Right lobe of liver (tissue), 6 donors: ENCODE measurements around the gene SIKE1. TPM values are rescaled to one million over a fixed set of nuclear protein-coding genes. Genes with fewer than 3 reads are reported as not detected.
A peak's percentile ranks its signal among the peaks of the same experiment; 100 is the strongest.

Source experiments
- ATAC-seq, 4 donors: fragments of 200-7000 bp; cut with Tn5 transposase; one replicate each; pipeline ENCODE4 v1.9.1; 2020; ENCODE audit warnings: mild to moderate bottlenecking in 4 of 4, moderate library complexity in 4 of 4
- DNase-seq, 3 donors: peaks; one replicate each; pipeline ENCODE4 v3.0.0-alpha.2; 2020
- H3K27ac ChIP-seq, 3 donors: fragments of 200-600 bp; one replicate each; pipeline ENCODE4 v1.8.0; 2022
- H3K27me3 ChIP-seq, 2 donors: fragments of 200-600 bp; one replicate each; pipeline ENCODE4 v1.8.0; 2022
- H3K36me3 ChIP-seq, 4 donors: fragments of 200-600 bp; sonication (generic) in 1 of 4; one replicate each; pipeline versions ENCODE4 v1.5.1 to v1.8.0; 2017 to 2022; ENCODE audit warnings: control low read depth in 1 of 4
- H3K4me1 ChIP-seq, 4 donors: fragments of 200-600 bp; sonication (generic) in 1 of 4; one replicate each; pipeline versions ENCODE4 v1.5.1 to v1.8.0; 2017 to 2022; ENCODE audit warnings: control low read depth in 1 of 4
- H3K4me3 ChIP-seq, 3 donors: fragments of 200-600 bp; one replicate each; pipeline ENCODE4 v1.8.0; 2022
- H3K9me3 ChIP-seq, 4 donors: fragments of 200-600 bp; sonication (generic) in 1 of 4; one replicate each; pipeline versions ENCODE4 v1.5.1 to v1.8.0; 2017 to 2022; ENCODE audit warnings: control low read depth in 1 of 4
- CTCF ChIP-seq, 4 donors: fragments of 200-600 bp in 3 of 4; fragments of 450-650 bp in 1 of 4; IDR thresholded peaks; one replicate each; pipeline versions ENCODE4 v1.5.1 to v1.8.0; 2016 to 2022; ENCODE audit warnings: antibody characterized with exemption in 4 of 4, mild to moderate bottlenecking in 2 of 4
- POLR2A ChIP-seq: fragments of 450-650 bp; IDR thresholded peaks from one replicate; pipeline ENCODE4 v1.6.1; 2017; ENCODE audit warnings: antibody characterized with exemption, mild to moderate bottlenecking
- WGBS: methylation state at CpG from one replicate; pipeline ENCODE4 v1.1.6; 2018; ENCODE audit warnings: low coverage, low lambda C conversion rate; ENCODE audit not compliant: insufficient coverage; ENCODE audit errors: missing lambda C conversion rate; 5-methylcytosine and 5-hydroxymethylcytosine counted together
- intact Hi-C, 2 donors: fragments of 100-400 bp; cut with DNase I; formaldehyde crosslinking; loops; one replicate each; pipeline versions ENCODE4 v1.11.2 to v1.14.1; 2022
- total RNA-seq, 6 experiments: library from RNA; depleted of rRNA in 2 of 6; stranded (reverse); fragments of >200 nt in 2 of 6; fragmentation: NEBNext Ultra II Directional in 3 of 6; extraction: Animal tissue kit (Norgen Biotek cat#: 25700) in 3 of 6; gene quantifications; one replicate each; pipeline versions ENCODE4 v1.1.0 to v1.2.4, GENCODE V29; 2016 to 2023
- donor health status: DM: no; HTN: yes; CAD: no.
- donor health status: DM: no; HTN: no; CAD: no.
- donor health status: DM: no; HTN: no; CAD: no.
- donor health status: DM: no; HTN: yes; CAD: no.
- donor health status: DM: no; HTN: yes; CAD: no.

SIKE1 gene
- total RNA-seq, 6 experiments from 2014 or later: 17.5 to 74.0 (median 21.8) TPM

- DNase-seq (no peak), ATAC-seq (no peak)
- 92% methylated on average over 4 of the region's 4 CpGs for WGBS
- Histone ChIP-seq H3K27me3 (no peaks in the 10 kb centered on the region), H3K27ac (no peak overlapping the region), H3K4me1 (no peaks in the 10 kb centered on the region), H3K4me3 (no peak overlapping the region), H3K9me3 (no peaks in the 10 kb centered on the region), H3K36me3 (peaks cover 0 to 3% (median 0%) of the 10 kb centered on the region in 4 donors)
- TF ChIP-seq POLR2A (no peak), CTCF (IDR thresholded peaks at IDR 0.05) (no peak)
- intact Hi-C loops: no loop called here
Observed at GRCh38 chr1:114764689-114765088, 15.8 kb downstream of the SIKE1 start.

GRCh38 chr1:114758256-114758832 lies 22.1 kb downstream of the SIKE1 start:
- intact Hi-C loops: no loop called here
- peak overlapping the region; percentile 99 to 100 (median 100) for H3K27ac ChIP-seq
- ATAC-seq: peak in 1 of 4 donors; percentile 2
- WGBS: 20% methylated on average over 6 of the region's 6 CpGs
- no peaks in the 10 kb centered on the region for H3K27me3 ChIP-seq
- TF ChIP-seq CTCF (IDR thresholded peaks at IDR 0.05) (no peak), POLR2A (no peak)
- DNase-seq: no peak
- peak overlapping the region; percentile 83 to 86 (median 83) for H3K4me3 ChIP-seq
- peaks cover 0 to 32% (median 10%) of the 10 kb centered on the region in 4 donors for H3K4me1 ChIP-seq
- no peaks in the 10 kb centered on the region for H3K36me3 ChIP-seq
- H3K9me3 ChIP-seq: no peaks in the 10 kb centered on the region

GRCh38 chr1:114757455-114758255 lies 22.8 kb downstream of the SIKE1 start, which contains the start of gene CSDE1:
Gene CSDE1 (minus strand): TSS chr1:114757984. CDS start chr1:114739890, 18,094 bp downstream.
- no peaks in the 10 kb centered on the region for H3K9me3 ChIP-seq
- DNase-seq (peak; percentile 97 to 98 (median 98)), ATAC-seq (peak; percentile 93 to 98 (median 96))
- H3K27me3 ChIP-seq: no peaks in the 10 kb centered on the region
- peak within 1 kb of the TSS; percentile 99 to 100 (median 100) for H3K27ac ChIP-seq
- intact Hi-C loops: no loop called here
- H3K36me3 ChIP-seq: no peaks in the 10 kb centered on the region
- peaks cover 0 to 39% (median 12%) of the 10 kb centered on the region in 4 donors for H3K4me1 ChIP-seq
- H3K4me3 ChIP-seq: peak within 1 kb of the TSS; percentile 83 to 86 (median 83)
- WGBS: 0% methylated on average over 23 of the region's 50 CpGs
- TF ChIP-seq CTCF (IDR thresholded peaks at IDR 0.05) (peak; percentile 5 to 29 (median 20)), POLR2A (peak; percentile 90)

- intact Hi-C loops: no loop called here
- Histone ChIP-seq H3K9me3 (no peaks in the 10 kb centered on the region), H3K4me3 (peak overlapping the region; percentile 83 to 86 (median 83)), H3K27ac (peak overlapping the region; percentile 99 to 100 (median 100)), H3K27me3 (no peaks in the 10 kb centered on the region), H3K4me1 (peaks cover 0 to 45% (median 16%) of the 10 kb centered on the region in 4 donors), H3K36me3 (no peaks in the 10 kb centered on the region)
- peak; percentile 54 to 56 (median 55) for DNase-seq
- TF ChIP-seq POLR2A (no peak), CTCF (IDR thresholded peaks at IDR 0.05) (no peak)
- ATAC-seq: peak; percentile 2 to 30 (median 24)
- WGBS: 0% methylated on average over 12 of the region's 17 CpGs
Observed at GRCh38 chr1:114756949-114757454, 23.5 kb downstream of the SIKE1 start.
